Adrenal gland (tissue), 5 donors: ENCODE measurements around the gene SYNGR2.

Experiments used
- CTCF ChIP-seq, 6 experiments: fragments of 450-650 bp in 4 of 6; fragments of 200-600 bp in 2 of 6; sonication (generic) in 1 of 6; IDR thresholded peaks; 1 replicate in 5 of 6; 2 replicates in 1 of 6; pipeline versions ENCODE4 v1.5.1 to v1.8.0; 2016 to 2021; ENCODE audit warnings: antibody characterized with exemption in 6 of 6, mild to moderate bottlenecking in 2 of 6, moderate library complexity in 1 of 6
- POLR2A ChIP-seq, 2 donors: fragments of 450-650 bp; IDR thresholded peaks; one replicate each; pipeline ENCODE4 v1.6.1; 2017; ENCODE audit warnings: antibody characterized with exemption in 2 of 2, mild to moderate bottlenecking in 2 of 2, moderate library complexity in 1 of 2
- donor health status: DM: no; HTN: no; CAD: no.

GRCh38 chr17:78214016-78214705 lies 45.8 kb downstream of the SYNGR2 start, which contains the start of gene BIRC5:
- no peak for TF ChIP-seq CTCF (IDR thresholded peaks at IDR 0.05)
- no peak for TF ChIP-seq POLR2A (IDR thresholded peaks at IDR 0.05)
